ENCODE results near the gene ARHGEF26.

GRCh38 chr3:154095832-154096421, 25.3 kb upstream of the ARHGEF26 start:
- TF ChIP-seq POLR2AphosphoS5 (IDR thresholded peaks at IDR 0.05; ENCODE audit: low read depth, low read length) = no peak
- TF ChIP-seq POLR2A (IDR thresholded peaks at IDR 0.05; ENCODE audit: low read depth, low read length) = no peak
- no peak for TF ChIP-seq TAF1 (IDR thresholded peaks at IDR 0.05; ENCODE audit: low read depth, low read length)
